ENCODE data around the gene NHLRC4.

- TF ChIP-seq CTCF (IDR thresholded peaks at IDR 0.05), result no peak
- TF ChIP-seq POLR2A (IDR thresholded peaks at IDR 0.05), result no peak
Measured at GRCh38 chr16:609984-610383, 43.2 kb downstream of the NHLRC4 start.

Measured in vagina (tissue), 2 donors.